H1 (cell line): ENCODE data around the gene AGPAT2. TPM values are rescaled to one million over a fixed set of nuclear protein-coding genes. Genes with fewer than 3 reads are reported as not detected.

Experiments used
- CTCF ChIA-PET: fragments of 300-600 bp; sonication (Branson Sonifier 250); formaldehyde crosslinking; loops from one replicate; lab custom pipeline; 2021; ENCODE audit not compliant: partially characterized antibody; lab: Charles Lee
- POLR2A ChIA-PET: fragments of 300-600 bp; sonication (Branson Sonifier 250); formaldehyde crosslinking; loops from one replicate; lab custom pipeline; 2021; ENCODE audit warnings: inconsistent platforms; ENCODE audit not compliant: partially characterized antibody; lab: Charles Lee
- DNase-seq, 2 experiments: peaks; one replicate each; pipeline versions ENCODE4 v3.0.0 to v3.0.0-alpha.2; 2010 to 2022; ENCODE audit warnings: low spot score in 2 of 2, low read depth in 1 of 2, mixed read lengths in 1 of 2
- FAIRE-seq: peaks from 2 replicates; lab custom pipeline; 2011; peaks lifted over from hg19 to GRCh38; lab: Jason Lieb, UNC
- H2AFZ ChIP-seq: 2 replicates; pipeline ENCODE4 v1.8.1; 2012; ENCODE audit warnings: low read length, inconsistent platforms
- H2AK5ac ChIP-seq: 2 replicates; pipeline ENCODE4 v1.6.1; 2013; ENCODE audit warnings: low read depth, low read length
- H2BK120ac ChIP-seq: replicated peaks from 2 replicates; pipeline ENCODE3; 2013; ENCODE audit warnings: low read depth, low read length, inconsistent platforms
- H2BK12ac ChIP-seq: 2 replicates; pipeline ENCODE4 v1.6.1; 2013; ENCODE audit warnings: low read depth, low read length
- H2BK15ac ChIP-seq: 2 replicates; pipeline ENCODE4 v1.6.1; 2013; ENCODE audit warnings: low read length
- H2BK20ac ChIP-seq: 2 replicates; pipeline ENCODE4 v1.6.1; 2013; ENCODE audit warnings: low read length
- H2BK5ac ChIP-seq: 2 replicates; pipeline ENCODE4 v1.6.1; 2013; ENCODE audit warnings: low read depth, low read length
- H3K14ac ChIP-seq: 2 replicates; pipeline ENCODE4 v1.6.1; 2013; ENCODE audit warnings: inconsistent platforms; ENCODE audit not compliant: insufficient read length
- H3K18ac ChIP-seq: 2 replicates; pipeline ENCODE4 v1.6.1; 2013; ENCODE audit warnings: low read length; ENCODE audit errors: extremely low read depth
- H3K23ac ChIP-seq: 2 replicates; pipeline ENCODE4 v1.6.1; 2013; ENCODE audit warnings: inconsistent platforms; ENCODE audit not compliant: insufficient read length
- H3K23me2 ChIP-seq: 2 replicates; pipeline ENCODE4 v1.6.1; 2013; ENCODE audit warnings: low read depth, low read length
- H3K27ac ChIP-seq: 2 replicates; pipeline ENCODE4 v1.6.1; 2011; ENCODE audit warnings: low read depth, low read length, inconsistent platforms
- H3K27me3 ChIP-seq, 4 experiments: replicated peaks in 1 of 4; 1 replicate in 1 of 4; 2 replicates in 3 of 4; pipeline versions ENCODE4 v1.6.1 to v1.8.1; 2011 to 2013; ENCODE audit warnings: low read length in 3 of 4, mild to moderate bottlenecking in 3 of 4, inconsistent platforms in 2 of 4, mixed read lengths in 2 of 4, moderate library complexity in 1 of 4; ENCODE audit not compliant: control insufficient read depth in 3 of 4, insufficient read depth in 3 of 4; ENCODE audit errors: extremely low read depth in 1 of 4
- H3K36me3 ChIP-seq, 4 experiments: 2 replicates each; pipeline versions ENCODE4 v1.6.1 to v1.8.1; 2011 to 2013; ENCODE audit warnings: mild to moderate bottlenecking in 4 of 4, low read length in 3 of 4, moderate library complexity in 2 of 4, control low read depth in 1 of 4, inconsistent platforms in 1 of 4; ENCODE audit not compliant: insufficient read depth in 4 of 4, control insufficient read depth in 2 of 4
- H3K4ac ChIP-seq: replicated peaks from 2 replicates; pipeline ENCODE3; 2013; ENCODE audit warnings: low read length, low read depth, mixed read lengths, inconsistent platforms; ENCODE audit not compliant: insufficient read length
- H3K4me1 ChIP-seq, 4 experiments: replicated peaks in 1 of 4; 1 replicate in 1 of 4; 2 replicates in 3 of 4; pipeline versions ENCODE4 v1.6.1 to v1.8.1; 2011 to 2013; ENCODE audit warnings: low read length in 3 of 4, inconsistent platforms in 2 of 4, mixed read lengths in 1 of 4; ENCODE audit not compliant: insufficient read depth in 4 of 4, control insufficient read depth in 3 of 4
- H3K4me2 ChIP-seq, 2 experiments: 2 replicates each; pipeline versions ENCODE4 v1.6.1 to v1.8.1; 2011 to 2013; ENCODE audit warnings: low read depth in 2 of 2, low read length in 2 of 2, control low read depth in 1 of 2, inconsistent platforms in 1 of 2, mild to moderate bottlenecking in 1 of 2; ENCODE audit not compliant: insufficient read depth in 1 of 2
- H3K4me3 ChIP-seq, 4 experiments: fragments of 200-600, 300-600 bp in 1 of 4; sonication (generic), shearing (Covaris generic), sonication (Bioruptor Twin) in 1 of 4; 2 replicates each; pipeline versions ENCODE4 v1.5.1 to v1.8.1; 2011 to 2016; ENCODE audit warnings: low read length in 4 of 4, low read depth in 3 of 4, control low read depth in 2 of 4, inconsistent platforms in 2 of 4, mild to moderate bottlenecking in 2 of 4, mixed read lengths in 1 of 4, moderate library complexity in 1 of 4; ENCODE audit not compliant: insufficient read depth in 2 of 4; ENCODE audit errors: extremely low read depth in 1 of 4
- H3K56ac ChIP-seq: replicated peaks from 2 replicates; pipeline ENCODE3; 2013; ENCODE audit warnings: low read depth, mild to moderate bottlenecking, mixed read lengths, low read length, inconsistent platforms; ENCODE audit not compliant: insufficient read length
- H3K79me1 ChIP-seq: 2 replicates; pipeline ENCODE4 v1.6.1; 2013; ENCODE audit warnings: low read depth, low read length, control low read depth
- H3K79me2 ChIP-seq, 2 experiments: 2 replicates each; pipeline versions ENCODE4 v1.6.1 to v1.8.1; 2012 to 2013; ENCODE audit warnings: low read length in 2 of 2, mild to moderate bottlenecking in 2 of 2, inconsistent platforms in 1 of 2; ENCODE audit not compliant: insufficient read depth in 2 of 2, control insufficient read depth in 1 of 2
- H3K9ac ChIP-seq, 4 experiments: replicated peaks in 1 of 4; 1 replicate in 1 of 4; 2 replicates in 3 of 4; pipeline versions ENCODE4 v1.6.1 to v1.8.1; 2011 to 2013; ENCODE audit warnings: low read depth in 3 of 4, low read length in 3 of 4, control low read depth in 2 of 4, mild to moderate bottlenecking in 2 of 4, moderate library complexity in 2 of 4, inconsistent platforms in 1 of 4; ENCODE audit errors: extremely low read depth in 1 of 4
- H3K9me3 ChIP-seq, 2 experiments: 2 replicates each; pipeline versions ENCODE4 v1.6.1 to v1.8.1; 2012 to 2013; ENCODE audit warnings: mild to moderate bottlenecking in 2 of 2, moderate library complexity in 2 of 2, control low read depth in 1 of 2, inconsistent platforms in 1 of 2, low read depth in 1 of 2, low read length in 1 of 2, mixed read lengths in 1 of 2; ENCODE audit not compliant: insufficient read depth in 2 of 2
- H4K20me1 ChIP-seq, 2 experiments: replicated peaks in 1 of 2; 2 replicates each; pipeline versions ENCODE3 to v1.8.1; 2011 to 2013; ENCODE audit warnings: inconsistent platforms in 2 of 2, low read length in 2 of 2, mild to moderate bottlenecking in 1 of 2; ENCODE audit not compliant: insufficient read depth in 2 of 2, control insufficient read depth in 1 of 2
- H4K5ac ChIP-seq: 2 replicates; pipeline ENCODE4 v1.6.1; 2013; ENCODE audit warnings: low read length, low read depth, mixed read lengths, inconsistent platforms; ENCODE audit not compliant: insufficient read length
- H4K8ac ChIP-seq: 2 replicates; pipeline ENCODE4 v1.8.0; 2013; ENCODE audit warnings: mild to moderate bottlenecking, moderate library complexity, low read length, inconsistent platforms; ENCODE audit not compliant: insufficient read depth; ENCODE audit errors: extremely low read depth
- H4K91ac ChIP-seq: replicated peaks from 2 replicates; pipeline ENCODE3; 2013; ENCODE audit warnings: low read length, mixed read lengths, inconsistent platforms; ENCODE audit not compliant: insufficient read length
- ATF3 ChIP-seq: IDR thresholded peaks from 2 replicates; pipeline ENCODE4 v1.6.1; 2011; ENCODE audit warnings: low read depth, mild to moderate bottlenecking, low read length; ENCODE audit not compliant: insufficient read depth
- KDM1A ChIP-seq: fragments of 200-600, 300-600 bp; sonication (generic); IDR thresholded peaks from 2 replicates; pipeline ENCODE4 v1.7.1; 2016; ENCODE audit warnings: mild to moderate bottlenecking, low read length, borderline replicate concordance
- MAFK ChIP-seq: IDR thresholded peaks from 2 replicates; pipeline ENCODE4 v1.6.1; 2012; ENCODE audit warnings: low read depth, mild to moderate bottlenecking, improper control_type of control experiment, low read length
- SIRT6 ChIP-seq: IDR thresholded peaks from one replicate; pipeline ENCODE4 v1.7.1; 2012; ENCODE audit warnings: low read length, inconsistent platforms
- WGBS, 2 experiments: shearing (Covaris generic) in 1 of 2; methylation state at CpG; one replicate each; pipeline versions ENCODE4 v1.1.6 to v1.1.7; 2013 to 2015; ENCODE audit warnings: low lambda C conversion rate in 2 of 2, mixed read lengths in 2 of 2, inconsistent platforms in 1 of 2, low coverage in 1 of 2, missing lambda C conversion rate in 1 of 2; ENCODE audit not compliant: insufficient replicate concordance in 2 of 2, insufficient coverage in 1 of 2, insufficient read length in 1 of 2; ENCODE audit errors: extremely low coverage in 1 of 2, missing lambda C conversion rate in 1 of 2; 5-methylcytosine and 5-hydroxymethylcytosine counted together
- polyA plus RNA-seq, 7 experiments: library from polyadenylated mRNA; depleted of rRNA in 3 of 7; stranded (reverse) in 5 of 7; unstranded in 2 of 7; fragments of >200 nt in 5 of 7; fragments of 200-250 nt in 2 of 7; gene quantifications; 1 replicate in 5 of 7; 2 replicates in 1 of 7; 4 replicates in 1 of 7; pipeline versions ENCODE4 v1.2.1 to v1.2.3, GENCODE V29; 2011 to 2013; ENCODE audit warnings: missing spikeins in 2 of 7, mixed read lengths in 2 of 7
- total RNA-seq: library from RNA; stranded (reverse); fragmentation: NEBNext Ultra II Directional; extraction: Animal tissue kit (Norgen Biotek cat#: 25700); gene quantifications from 2 replicates; pipeline ENCODE4 v1.2.1, GENCODE V29; 2021

Gene AGPAT2
- total and polyA plus RNA-seq, 2 of the 8 experiments (the other 6 are each of a cell fraction or from before 2014, with no cell fraction given): 31.6 to 37.6 TPM

GRCh38 chr9:136689108-136689460 is 1.8 kb upstream of the AGPAT2 start:
- DNase-seq (peak in 1 of 2 experiments; percentile 39), FAIRE-seq (no peak)
- no peaks in the 10 kb centered on the region for H3K9me3 ChIP-seq
- no peak for TF ChIP-seq SIRT6
- no peak for TF ChIP-seq ATF3
- TF ChIP-seq KDM1A: peak; percentile 54; the same call in 1 of the 2 replicates
- no peak for TF ChIP-seq MAFK
- 0 out of 2 replicates have a peak overlapping the region, but pooled peaks have one; percentile 24 for H2BK5ac ChIP-seq
- no peak overlapping the region for H3K4me3 ChIP-seq
- no peak overlapping the region for H4K91ac ChIP-seq
- ChIA-PET CTCF (interaction anchor here (1.9 to 12.8 kb wide), 2 partner anchors 15 to 59 kb away, joined by 6 to 125 read pairs; no protein-coding TSS in a partner anchor), POLR2A (interaction anchor here (1.4 to 3.7 kb wide), 3 partner anchors 14 to 39 kb away, joined by 4 to 29 read pairs (median 8); no protein-coding TSS in a partner anchor)
- H4K20me1 ChIP-seq: peaks cover 2 to 5% of the 10 kb centered on the region in 2 experiments
- H3K14ac ChIP-seq: no peak overlapping the region
- no peak overlapping the region for H3K4ac ChIP-seq
- H2BK15ac ChIP-seq: no peak overlapping the region
- no peak overlapping the region for H3K56ac ChIP-seq
- peak overlapping the region; percentile 86; the same call in 1 of the 2 replicates for H2BK20ac ChIP-seq
- peak overlapping the region; percentile 80; the same call in 1 of the 2 replicates for H2BK12ac ChIP-seq
- no peak overlapping the region for H4K5ac ChIP-seq
- H3K36me3 ChIP-seq: no peaks in the 10 kb centered on the region
- H3K27me3 ChIP-seq: peaks cover 0 to 11% (median 5%) of the 10 kb centered on the region in 4 experiments; a peak in 4 of 7 replicates
- peaks cover 6% of the 10 kb centered on the region; the same call in 1 of the 2 replicates for H3K79me1 ChIP-seq
- no peak overlapping the region for H3K27ac ChIP-seq
- no peak overlapping the region for H4K8ac ChIP-seq
- no peak overlapping the region for H2BK120ac ChIP-seq
- no peak overlapping the region for H3K18ac ChIP-seq
- no peak overlapping the region for H3K4me2 ChIP-seq
- no peak overlapping the region for H2AFZ ChIP-seq
- no peak overlapping the region for H3K9ac ChIP-seq
- peaks cover 13% of the 10 kb centered on the region; the same call in 1 of the 2 replicates for H3K23me2 ChIP-seq
- H3K23ac ChIP-seq: no peak overlapping the region
- H2AK5ac ChIP-seq: 0 out of 2 replicates have a peak overlapping the region, but pooled peaks have one; percentile 34
- WGBS, 2 experiments: 87% methylated on average over 7 of the region's 7 CpGs; no CpG with 5 or more reads in 1 of the 2 experiments
- no peaks in the 10 kb centered on the region for H3K79me2 ChIP-seq
- H3K4me1 ChIP-seq: peaks cover 0 to 27% (median 17%) of the 10 kb centered on the region in 4 experiments; a peak in 5 of 7 replicates
